Endothelial cell of umbilical vein (primary cell): ENCODE results near the gene IRF2BP1.
A peak's percentile ranks its signal among the peaks of the same experiment; 100 is the strongest.

ENCODE experiments used
- EZH2 ChIP-seq: IDR thresholded peaks from 2 replicates; pipeline ENCODE4 v1.6.1; 2012; ENCODE audit warnings: borderline replicate concordance, low read depth, mild to moderate bottlenecking, moderate library complexity, low read length, inconsistent platforms; ENCODE audit not compliant: severe bottlenecking
- FOS ChIP-seq: IDR thresholded peaks from 2 replicates; pipeline ENCODE4 v1.6.1; 2011; ENCODE audit warnings: mild to moderate bottlenecking, low read length, moderate library complexity, borderline replicate concordance; ENCODE audit not compliant: insufficient read depth
- GATA2 ChIP-seq: IDR thresholded peaks from 2 replicates; pipeline ENCODE4 v1.7.0; 2011; ENCODE audit warnings: low read depth, mild to moderate bottlenecking, moderate library complexity, mixed read lengths, low read length; ENCODE audit not compliant: insufficient read length, insufficient read depth
- JUN ChIP-seq: IDR thresholded peaks from 2 replicates; pipeline ENCODE4 v1.6.1; 2011; ENCODE audit warnings: borderline replicate concordance, low read depth; ENCODE audit not compliant: insufficient read length, insufficient read depth
- MAX ChIP-seq: IDR thresholded peaks from 2 replicates; pipeline ENCODE4 v1.6.1; 2011; ENCODE audit not compliant: insufficient read depth, insufficient read length
- POLR2A ChIP-seq: IDR thresholded peaks from 2 replicates; pipeline ENCODE4 v1.6.1; 2012; ENCODE audit warnings: low read depth, mild to moderate bottlenecking, control low read depth, low read length
- POLR2AphosphoS5 ChIP-seq: IDR thresholded peaks from 2 replicates; pipeline ENCODE4 v1.6.1; 2012; ENCODE audit warnings: low read depth, mild to moderate bottlenecking, control low read depth, low read length, moderate library complexity; ENCODE audit not compliant: insufficient read depth
- TF ChIP-seq, protein P1 (sequence below), 2 donors: IDR thresholded peaks; 1 replicate in 1 of 2; 2 replicates in 1 of 2; pipeline ENCODE4 v1.5.1; 2011; ENCODE audit warnings: low read length in 2 of 2, mild to moderate bottlenecking in 2 of 2, moderate library complexity in 2 of 2, control low read depth in 1 of 2, inconsistent platforms in 1 of 2, low read depth in 1 of 2; ENCODE audit not compliant: insufficient read depth in 1 of 2; ENCODE audit errors: extremely low read depth in 1 of 2

- TF ChIP-seq, protein P1, sequence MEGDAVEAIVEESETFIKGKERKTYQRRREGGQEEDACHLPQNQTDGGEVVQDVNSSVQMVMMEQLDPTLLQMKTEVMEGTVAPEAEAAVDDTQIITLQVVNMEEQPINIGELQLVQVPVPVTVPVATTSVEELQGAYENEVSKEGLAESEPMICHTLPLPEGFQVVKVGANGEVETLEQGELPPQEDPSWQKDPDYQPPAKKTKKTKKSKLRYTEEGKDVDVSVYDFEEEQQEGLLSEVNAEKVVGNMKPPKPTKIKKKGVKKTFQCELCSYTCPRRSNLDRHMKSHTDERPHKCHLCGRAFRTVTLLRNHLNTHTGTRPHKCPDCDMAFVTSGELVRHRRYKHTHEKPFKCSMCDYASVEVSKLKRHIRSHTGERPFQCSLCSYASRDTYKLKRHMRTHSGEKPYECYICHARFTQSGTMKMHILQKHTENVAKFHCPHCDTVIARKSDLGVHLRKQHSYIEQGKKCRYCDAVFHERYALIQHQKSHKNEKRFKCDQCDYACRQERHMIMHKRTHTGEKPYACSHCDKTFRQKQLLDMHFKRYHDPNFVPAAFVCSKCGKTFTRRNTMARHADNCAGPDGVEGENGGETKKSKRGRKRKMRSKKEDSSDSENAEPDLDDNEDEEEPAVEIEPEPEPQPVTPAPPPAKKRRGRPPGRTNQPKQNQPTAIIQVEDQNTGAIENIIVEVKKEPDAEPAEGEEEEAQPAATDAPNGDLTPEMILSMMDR (IDR thresholded peaks at IDR 0.05; ENCODE audit: extremely low read depth in 1 of 2, insufficient read depth in 1 of 2, low read depth in 1 of 2, low read length in 2 of 2) = no peak
- no peak for TF ChIP-seq MAX
- no peak for TF ChIP-seq JUN
- no peak for TF ChIP-seq POLR2AphosphoS5
- TF ChIP-seq GATA2 = no peak
- no peak for TF ChIP-seq FOS
- peak; percentile 47 for TF ChIP-seq EZH2
- no peak for TF ChIP-seq POLR2A
These were observed 19.4 kb downstream of the IRF2BP1 start for GRCh38 chr19:45866400-45867176.
